ENCODE data around the gene IFRD2.

GRCh38 chr3:50331364-50331907 is 39.2 kb upstream of the IFRD2 start:
- TF ChIP-seq POLR2A (IDR thresholded peaks at IDR 0.05) (no peak), CTCF (IDR thresholded peaks at IDR 0.05) (no peak)

All from testis (tissue), 2 donors.